A549 (cell line): Measurements from ENCODE around the gene THAP7. TPM values are rescaled to one million over a fixed set of nuclear protein-coding genes. Genes with fewer than 3 reads are reported as not detected.

Experiments
- ATAC-seq, 2 experiments: fragments of 200-7000 bp in 1 of 2; fragments of >200 bp in 1 of 2; cut with Nextera tagmentation in 1 of 2; cut with Tn5 transposase in 1 of 2; 3 replicates each; pipeline versions ENCODE4 v1.8.0 to v1.9.1; 2018 to 2020; ENCODE audit warnings: mild to moderate bottlenecking in 1 of 2, moderate library complexity in 1 of 2
- CTCF ChIA-PET: fragments of 300-600 bp; sonication (Branson Sonifier 250); formaldehyde crosslinking; extraction: SDS; loops from one replicate; lab custom pipeline; 2021; ENCODE audit warnings: antibody characterized with exemption, inconsistent platforms; lab: Yijun Ruan, JAX
- POLR2A ChIA-PET: fragments of 350-600 bp; formaldehyde crosslinking; extraction: SDS; loops from one replicate; lab custom pipeline; 2021; ENCODE audit warnings: antibody characterized with exemption, inconsistent platforms; lab: Yijun Ruan, JAX
- DNase-seq, 2 experiments: peaks; one replicate each; pipeline versions ENCODE4 v3.0.0 to v3.0.0-alpha.2; 2011 to 2016; ENCODE audit warnings: low read depth in 1 of 2, low spot score in 1 of 2
- FAIRE-seq: peaks from 2 replicates; lab custom pipeline; 2011; peaks lifted over from hg19 to GRCh38; lab: Jason Lieb, UNC
- H3K27ac ChIP-seq, 2 experiments: fragments of >200 bp; sonication (Bioruptor Twin); formaldehyde crosslinking; 3 replicates each; pipeline ENCODE4 v1.5.1; 2016 to 2017
- H3K4me1 ChIP-seq: fragments of >200 bp; sonication (Bioruptor Twin); formaldehyde crosslinking; 3 replicates; pipeline ENCODE4 v1.6.1; 2016
- H3K4me2 ChIP-seq: fragments of >200 bp; sonication (Bioruptor Twin); formaldehyde crosslinking; 3 replicates; pipeline ENCODE4 v1.6.1; 2016
- H3K4me3 ChIP-seq: fragments of >200 bp; sonication (Bioruptor Twin); formaldehyde crosslinking; 3 replicates; pipeline ENCODE4 v1.5.1; 2016
- H3K9me3 ChIP-seq: fragments of >200 bp; sonication (Bioruptor Twin); formaldehyde crosslinking; 3 replicates; pipeline ENCODE4 v1.6.1; 2016
- CBX2 ChIP-seq: fragments of 200-600 bp; sonication (generic); IDR thresholded peaks from 2 replicates; pipeline ENCODE4 v1.6.1; 2016; ENCODE audit warnings: low read depth, mild to moderate bottlenecking, borderline replicate concordance
- EHMT2 ChIP-seq: fragments of 200-600 bp; sonication (generic); IDR thresholded peaks from 2 replicates; pipeline ENCODE4 v1.6.1; 2016; ENCODE audit warnings: antibody characterized with exemption, low read depth, mild to moderate bottlenecking, moderate library complexity
- GATA3 ChIP-seq: IDR thresholded peaks from 2 replicates; pipeline ENCODE4 v1.6.1; 2012; ENCODE audit warnings: borderline replicate concordance
- HEYL ChIP-seq: fragments of 250-450 bp; sonication (Bioruptor Pico); IDR thresholded peaks from 2 replicates; pipeline ENCODE4 v1.8.0; 2021; ENCODE audit warnings: mild to moderate bottlenecking, moderate library complexity
- JUN ChIP-seq, 2 experiments: fragments of >200 bp; sonication (Bioruptor Twin); formaldehyde crosslinking; IDR thresholded peaks; 2 replicates in 1 of 2; 3 replicates in 1 of 2; pipeline ENCODE4 v1.6.1; 2016 to 2017
- KDM5A ChIP-seq: fragments of 200-600 bp; sonication (generic); IDR thresholded peaks from 2 replicates; pipeline ENCODE4 v1.6.1; 2016; ENCODE audit warnings: antibody characterized with exemption, mild to moderate bottlenecking
- MYC ChIP-seq: IDR thresholded peaks from 2 replicates; pipeline ENCODE4 v1.6.1; 2012; ENCODE audit warnings: mild to moderate bottlenecking, inconsistent platforms, low read length, improper control_type of control experiment, borderline replicate concordance
- NFE2L2 ChIP-seq: fragments of 150-350 bp; conservative IDR thresholded peaks from 2 replicates; pipeline ENCODE4 v1.6.1; 2014; ENCODE audit warnings: low read length
- NR3C1 ChIP-seq: fragments of >200 bp; sonication (Bioruptor Twin); formaldehyde crosslinking; IDR thresholded peaks from 3 replicates; pipeline ENCODE4 v1.6.1; 2017
- RARB ChIP-seq: fragments of 250-450 bp; sonication (Bioruptor Pico); IDR thresholded peaks from 2 replicates; pipeline ENCODE4 v1.8.0; 2021; ENCODE audit warnings: mild to moderate bottlenecking, moderate library complexity
- RNF2 ChIP-seq: fragments of 200-600 bp; sonication (generic); IDR thresholded peaks from 2 replicates; pipeline ENCODE4 v1.6.1; 2016; ENCODE audit warnings: low read depth, mild to moderate bottlenecking, antibody characterized with exemption, moderate library complexity, borderline replicate concordance
- ZC3H11A ChIP-seq: fragments of 450-650 bp; IDR thresholded peaks from 2 replicates; pipeline ENCODE4 v1.6.1; 2014; ENCODE audit warnings: antibody characterized with exemption, mild to moderate bottlenecking
- WGBS: methylation state at CpG from one replicate; pipeline ENCODE4 v1.1.6; 2017; ENCODE audit errors: missing lambda C conversion rate; 5-methylcytosine and 5-hydroxymethylcytosine counted together
- polyA plus RNA-seq, 4 experiments: library from polyadenylated mRNA; depleted of rRNA in 3 of 4; stranded (reverse); fragments of >200 nt; fragmentation: RNase III in 1 of 4; extraction: RNeasy Plus Mini Kit Qiagen cat#74134 plus additional on column Dnase treatment in 1 of 4; gene quantifications; 2 replicates in 3 of 4; 3 replicates in 1 of 4; pipeline ENCODE4 v1.2.3, GENCODE V29; 2011 to 2017
- TF ChIP-seq, protein P1 (sequence below): fragments of 200-600 bp; sonication (generic); IDR thresholded peaks from 2 replicates; pipeline ENCODE4 v1.6.1; 2016; ENCODE audit warnings: antibody characterized with exemption, mild to moderate bottlenecking, moderate library complexity
- TF ChIP-seq, protein P2 (sequence below): fragments of >200 bp; sonication (Bioruptor Twin); formaldehyde crosslinking; IDR thresholded peaks from 3 replicates; pipeline ENCODE4 v1.5.1; 2016
- TF ChIP-seq, protein P3 (sequence below): IDR thresholded peaks from 2 replicates; pipeline ENCODE4 v1.6.1; 2012

THAP7 gene
- polyA plus RNA-seq, 2 of the 4 experiments (the other 2 are of a cell fraction), result 15.9 to 22.7 TPM

DNA sequence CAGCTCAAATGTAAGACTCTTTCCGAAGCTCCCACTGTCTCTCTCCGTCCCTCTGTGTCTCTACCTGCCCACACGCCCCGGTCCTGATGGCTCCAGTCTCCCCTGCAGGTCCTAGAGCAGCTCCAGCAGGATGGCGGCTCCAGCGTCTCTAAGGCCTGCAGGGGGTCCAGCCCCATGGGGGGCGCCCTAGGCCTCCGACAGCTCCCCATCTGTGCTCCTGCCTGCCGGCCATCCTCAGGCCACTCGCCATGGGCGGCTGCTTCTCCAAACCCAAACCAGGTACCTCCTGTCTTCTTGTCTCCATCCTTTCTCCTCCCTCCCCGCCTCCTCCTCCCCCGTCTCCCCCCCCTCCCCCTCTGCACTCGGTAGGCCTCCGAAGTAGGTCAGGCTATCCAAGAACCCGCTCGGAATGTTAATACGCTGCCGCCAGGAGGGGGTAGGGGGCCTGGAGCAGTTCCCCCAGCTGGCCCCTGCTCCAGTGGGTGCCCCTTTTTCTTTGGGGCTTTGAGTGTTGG, 34.2 kb downstream of the THAP7 start:
- Histone ChIP-seq H3K4me2 (no peak overlapping the region), H3K9me3 (no peaks in the 10 kb centered on the region), H3K4me3 (no peak overlapping the region), H3K4me1 (no peaks in the 10 kb centered on the region), H3K27ac (no peak overlapping the region)
- DNase-seq, result no peak
- ChIA-PET CTCF (interaction anchor here (0.5 to 1.8 kb wide), 3 partner anchors 9 to 48 kb away, joined by 3 to 6 read pairs (median 3); partner anchors contain the start of gene LZTR1), POLR2A (interaction anchor here (1.3 kb wide), 1 partner anchor 14 kb away, joined by 4 read pairs; the partner anchor contains the start of gene LZTR1)
- 83% methylated on average over 8 of the region's 19 CpGs for WGBS
- no peak for ATAC-seq
- FAIRE-seq, result no peak
- TF ChIP-seq GATA3 (no peak), RARB (no peak), CBX2 (no peak), EHMT2 (no peak), NR3C1 (no peak), HEYL (CRISPR knock-in tag) (no peak), MYC (no peak), JUN (IDR thresholded peaks at IDR 0.05) (no peak), RNF2 (no peak)
- TF ChIP-seq, protein P1, sequence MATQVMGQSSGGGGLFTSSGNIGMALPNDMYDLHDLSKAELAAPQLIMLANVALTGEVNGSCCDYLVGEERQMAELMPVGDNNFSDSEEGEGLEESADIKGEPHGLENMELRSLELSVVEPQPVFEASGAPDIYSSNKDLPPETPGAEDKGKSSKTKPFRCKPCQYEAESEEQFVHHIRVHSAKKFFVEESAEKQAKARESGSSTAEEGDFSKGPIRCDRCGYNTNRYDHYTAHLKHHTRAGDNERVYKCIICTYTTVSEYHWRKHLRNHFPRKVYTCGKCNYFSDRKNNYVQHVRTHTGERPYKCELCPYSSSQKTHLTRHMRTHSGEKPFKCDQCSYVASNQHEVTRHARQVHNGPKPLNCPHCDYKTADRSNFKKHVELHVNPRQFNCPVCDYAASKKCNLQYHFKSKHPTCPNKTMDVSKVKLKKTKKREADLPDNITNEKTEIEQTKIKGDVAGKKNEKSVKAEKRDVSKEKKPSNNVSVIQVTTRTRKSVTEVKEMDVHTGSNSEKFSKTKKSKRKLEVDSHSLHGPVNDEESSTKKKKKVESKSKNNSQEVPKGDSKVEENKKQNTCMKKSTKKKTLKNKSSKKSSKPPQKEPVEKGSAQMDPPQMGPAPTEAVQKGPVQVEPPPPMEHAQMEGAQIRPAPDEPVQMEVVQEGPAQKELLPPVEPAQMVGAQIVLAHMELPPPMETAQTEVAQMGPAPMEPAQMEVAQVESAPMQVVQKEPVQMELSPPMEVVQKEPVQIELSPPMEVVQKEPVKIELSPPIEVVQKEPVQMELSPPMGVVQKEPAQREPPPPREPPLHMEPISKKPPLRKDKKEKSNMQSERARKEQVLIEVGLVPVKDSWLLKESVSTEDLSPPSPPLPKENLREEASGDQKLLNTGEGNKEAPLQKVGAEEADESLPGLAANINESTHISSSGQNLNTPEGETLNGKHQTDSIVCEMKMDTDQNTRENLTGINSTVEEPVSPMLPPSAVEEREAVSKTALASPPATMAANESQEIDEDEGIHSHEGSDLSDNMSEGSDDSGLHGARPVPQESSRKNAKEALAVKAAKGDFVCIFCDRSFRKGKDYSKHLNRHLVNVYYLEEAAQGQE, result no peak
- TF ChIP-seq, protein P2, sequence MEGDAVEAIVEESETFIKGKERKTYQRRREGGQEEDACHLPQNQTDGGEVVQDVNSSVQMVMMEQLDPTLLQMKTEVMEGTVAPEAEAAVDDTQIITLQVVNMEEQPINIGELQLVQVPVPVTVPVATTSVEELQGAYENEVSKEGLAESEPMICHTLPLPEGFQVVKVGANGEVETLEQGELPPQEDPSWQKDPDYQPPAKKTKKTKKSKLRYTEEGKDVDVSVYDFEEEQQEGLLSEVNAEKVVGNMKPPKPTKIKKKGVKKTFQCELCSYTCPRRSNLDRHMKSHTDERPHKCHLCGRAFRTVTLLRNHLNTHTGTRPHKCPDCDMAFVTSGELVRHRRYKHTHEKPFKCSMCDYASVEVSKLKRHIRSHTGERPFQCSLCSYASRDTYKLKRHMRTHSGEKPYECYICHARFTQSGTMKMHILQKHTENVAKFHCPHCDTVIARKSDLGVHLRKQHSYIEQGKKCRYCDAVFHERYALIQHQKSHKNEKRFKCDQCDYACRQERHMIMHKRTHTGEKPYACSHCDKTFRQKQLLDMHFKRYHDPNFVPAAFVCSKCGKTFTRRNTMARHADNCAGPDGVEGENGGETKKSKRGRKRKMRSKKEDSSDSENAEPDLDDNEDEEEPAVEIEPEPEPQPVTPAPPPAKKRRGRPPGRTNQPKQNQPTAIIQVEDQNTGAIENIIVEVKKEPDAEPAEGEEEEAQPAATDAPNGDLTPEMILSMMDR, result no peak

DNA sequence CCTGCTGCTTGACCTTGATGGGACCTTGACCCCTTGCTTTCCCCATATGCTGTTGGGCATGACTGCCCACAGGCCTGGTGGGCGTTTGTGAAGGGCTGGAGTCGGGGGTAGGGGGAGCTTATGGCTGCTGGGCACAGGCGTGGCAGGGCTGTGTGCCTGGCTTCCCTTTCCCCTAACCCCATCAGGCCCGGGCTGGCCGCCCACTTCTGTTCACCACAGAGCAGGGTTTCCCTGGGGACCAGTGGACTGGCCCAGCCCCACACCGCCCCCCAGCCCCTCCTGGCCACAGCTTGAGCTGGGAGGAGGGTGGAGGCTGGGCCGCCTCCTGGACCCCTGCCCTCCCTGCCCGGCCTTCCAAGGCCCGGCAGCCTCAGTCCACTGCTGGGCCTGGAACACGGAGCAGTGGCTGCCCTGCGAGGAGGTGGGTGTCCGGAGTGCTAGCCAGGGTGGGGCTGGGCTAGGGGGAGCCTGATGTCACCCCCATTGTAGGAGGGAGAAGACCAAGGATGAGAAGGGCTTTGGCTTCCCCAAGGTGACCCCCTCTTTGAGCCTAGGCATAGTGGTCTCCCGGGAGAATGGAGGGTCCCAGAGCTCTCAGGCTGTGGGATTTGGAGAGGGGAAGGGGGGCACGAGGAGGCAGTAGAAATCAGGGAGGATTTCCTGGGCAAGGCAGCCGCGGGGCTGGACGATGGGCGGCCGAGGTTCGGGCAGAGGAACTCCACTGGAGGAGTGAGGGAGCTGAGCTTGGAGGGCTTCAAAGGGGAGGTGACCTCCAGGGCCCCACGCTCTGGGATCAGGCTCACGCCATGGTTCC, 34.8 kb downstream of the THAP7 start, which contains the start of gene AIFM3:
TSS of gene AIFM3 (plus strand) at position 373 of the 814 bp plus-strand sequence. CDS start 690 bp downstream, outside the sequence.
- Histone ChIP-seq H3K4me2 (no peak within 1 kb of the TSS), H3K4me3 (no peak within 1 kb of the TSS), H3K27ac (no peak within 1 kb of the TSS), H3K4me1 (no peaks in the 10 kb centered on the region), H3K9me3 (no peaks in the 10 kb centered on the region)
- ATAC-seq (no peak), FAIRE-seq (no peak), DNase-seq (no peak)
- 72% methylated on average over 11 of the region's 22 CpGs for WGBS
- CTCF ChIA-PET, result interaction anchor here (0.5 to 1.8 kb wide), 4 partner anchors 8 to 48 kb away, joined by 3 to 6 read pairs (median 3); partner anchors contain the start of gene LZTR1
- no peak for TF ChIP-seq RARB
- no peak for TF ChIP-seq KDM5A
- no peak for TF ChIP-seq ZC3H11A
- TF ChIP-seq NFE2L2, result no peak
- TF ChIP-seq, protein P3, sequence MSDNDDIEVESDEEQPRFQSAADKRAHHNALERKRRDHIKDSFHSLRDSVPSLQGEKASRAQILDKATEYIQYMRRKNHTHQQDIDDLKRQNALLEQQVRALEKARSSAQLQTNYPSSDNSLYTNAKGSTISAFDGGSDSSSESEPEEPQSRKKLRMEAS, result no peak
- POLR2A ChIA-PET, result no interaction called here
